HG02884 (cell line): ENCODE measurements around the gene PARD3B.
A peak's percentile ranks its signal among the peaks of the same experiment; 100 is the strongest.

Source experiments
- ATAC-seq: cut with Tn5 transposase; IDR thresholded peaks from one replicate; pipeline ENCODE4 v1.9.1; 2021; ENCODE audit warnings: mild to moderate bottlenecking, moderate library complexity; ENCODE audit not compliant: unreplicated experiment

Gene PARD3B

GRCh38 chr2:205427112-205427511 lies 881.8 kb downstream of the PARD3B start:
- no peak for ATAC-seq

DNA sequence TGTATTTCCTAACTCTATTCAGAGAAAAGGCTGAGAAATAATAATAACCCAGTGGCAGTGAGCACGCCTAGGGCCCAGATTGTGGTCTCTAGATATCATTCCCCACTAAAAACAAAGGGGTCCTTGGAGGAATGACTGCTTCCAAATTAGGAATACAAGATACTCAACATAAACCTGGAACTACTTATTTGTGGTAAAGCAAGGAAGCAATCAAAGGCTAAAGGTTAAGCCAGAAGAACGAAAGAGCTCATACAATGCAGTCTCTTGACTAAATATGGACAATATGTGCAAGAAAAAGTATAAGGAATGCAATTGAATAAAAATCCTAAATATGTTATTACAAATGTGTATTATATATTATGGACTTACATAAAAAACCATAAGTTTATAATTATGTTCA lies 883.5 kb downstream of the PARD3B start:
- no peak for ATAC-seq

- no peak for ATAC-seq
Observed at GRCh38 chr2:205435970-205436369, 890.7 kb downstream of the PARD3B start.

DNA sequence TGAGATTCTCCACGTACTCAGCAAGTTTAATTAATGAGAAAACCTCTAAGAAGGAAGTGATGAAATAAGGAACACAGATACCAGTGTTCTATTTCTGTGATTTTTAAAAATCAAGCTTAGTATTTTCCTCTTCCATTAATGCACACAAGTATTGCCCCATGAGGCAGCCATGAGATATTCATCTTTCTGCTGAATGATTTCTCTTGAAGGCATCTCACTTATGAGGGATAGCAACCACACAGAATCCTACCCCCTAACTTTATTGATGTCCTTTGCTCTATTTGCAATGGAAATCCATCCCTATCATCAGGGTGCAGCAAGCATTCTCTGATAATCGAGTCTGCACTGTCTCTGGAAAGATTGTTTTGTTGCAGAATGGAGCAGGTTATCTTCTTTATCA lies 893.0 kb downstream of the PARD3B start:
- no peak for ATAC-seq

DNA sequence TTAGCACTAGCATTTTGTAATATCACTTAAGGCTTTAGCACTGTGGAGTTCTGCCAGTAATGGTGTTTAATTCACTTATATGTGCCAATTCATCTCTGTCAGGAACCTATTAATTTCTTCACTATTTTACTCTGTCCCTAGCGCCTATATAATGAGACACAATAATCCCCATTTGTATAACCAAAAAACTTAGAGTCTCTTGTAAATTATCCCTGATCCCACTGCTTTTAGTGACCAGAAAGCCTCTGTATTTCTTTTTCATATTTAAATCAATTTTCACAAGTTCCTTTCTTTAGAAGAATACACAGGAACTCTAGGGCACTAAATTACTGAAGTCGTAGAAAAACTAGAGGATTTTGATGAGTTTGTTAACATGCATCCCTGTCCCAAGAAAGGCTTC lies 894.3 kb downstream of the PARD3B start:
- no peak for ATAC-seq

DNA sequence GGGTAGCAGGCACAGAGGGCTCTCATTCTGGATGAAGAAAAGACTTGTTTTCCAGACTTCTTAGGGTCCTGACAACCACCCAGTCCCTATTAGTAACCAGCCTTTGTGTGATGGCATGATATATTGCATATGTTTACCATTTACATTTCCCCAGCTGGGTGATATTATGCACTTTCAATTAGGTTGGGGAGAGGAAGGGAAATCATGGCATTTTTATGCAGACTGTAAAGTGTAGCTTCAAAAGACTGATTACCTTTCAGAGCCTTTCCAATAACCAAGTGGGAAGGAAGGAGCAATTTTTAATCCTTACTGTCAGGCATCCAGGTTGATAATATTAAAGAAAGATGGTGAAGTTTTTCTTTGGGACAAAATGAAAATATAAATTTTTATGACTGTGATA lies 896.2 kb downstream of the PARD3B start:
- no peak for ATAC-seq

GRCh38 chr2:205448189-205448588 lies 902.9 kb downstream of the PARD3B start:
- ATAC-seq, result no peak

DNA sequence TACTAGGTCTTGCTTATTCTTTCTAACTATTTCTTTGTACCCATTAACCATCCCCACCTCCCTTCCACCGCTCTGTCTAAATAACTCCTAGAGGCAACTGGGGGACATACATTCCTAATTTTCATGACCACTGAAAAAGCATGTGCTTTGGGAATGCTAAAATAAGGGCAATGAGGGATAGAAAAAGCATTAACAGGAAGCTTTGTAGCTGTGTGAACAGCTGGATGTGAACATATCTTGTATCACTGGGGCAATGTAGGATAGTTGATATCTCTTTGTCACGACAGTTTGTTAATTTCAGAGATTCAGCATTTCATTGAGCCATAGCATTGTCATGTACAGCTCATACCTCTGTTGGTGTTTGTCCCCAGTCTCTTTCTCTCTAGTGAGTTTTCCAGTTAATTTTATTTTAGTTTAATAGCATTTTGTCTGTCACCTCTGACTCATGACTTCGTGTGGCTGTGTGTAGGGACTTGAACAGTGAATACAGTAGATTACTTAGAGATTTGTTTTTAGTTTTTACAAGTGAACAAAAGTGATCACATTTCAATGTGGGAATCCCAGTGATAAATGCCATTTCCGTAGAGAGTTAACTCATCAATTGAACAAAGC lies 906.7 kb downstream of the PARD3B start:
- no peak for ATAC-seq

DNA sequence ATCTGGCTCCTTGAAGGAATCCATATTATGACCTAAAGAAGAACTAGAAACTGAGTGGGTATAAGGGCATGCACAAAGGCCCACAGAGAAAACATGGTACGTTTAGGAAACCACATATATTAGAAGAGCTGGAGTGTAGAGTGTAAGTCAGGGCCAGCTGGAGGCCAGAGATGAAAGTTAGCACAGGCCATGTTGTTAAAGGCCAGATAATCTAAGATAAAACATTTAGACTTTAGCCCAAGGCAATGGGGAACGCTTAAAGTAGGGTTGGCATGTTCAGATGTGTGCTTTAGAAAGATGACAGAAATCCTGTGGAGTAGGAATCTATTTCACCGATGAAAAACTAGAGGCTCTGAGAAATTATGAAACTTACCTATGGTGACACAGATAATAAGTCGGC lies 907.9 kb downstream of the PARD3B start:
- ATAC-seq, result no peak

- no peak for ATAC-seq
Observed at GRCh38 chr2:205456682-205457081, 911.4 kb downstream of the PARD3B start.

DNA sequence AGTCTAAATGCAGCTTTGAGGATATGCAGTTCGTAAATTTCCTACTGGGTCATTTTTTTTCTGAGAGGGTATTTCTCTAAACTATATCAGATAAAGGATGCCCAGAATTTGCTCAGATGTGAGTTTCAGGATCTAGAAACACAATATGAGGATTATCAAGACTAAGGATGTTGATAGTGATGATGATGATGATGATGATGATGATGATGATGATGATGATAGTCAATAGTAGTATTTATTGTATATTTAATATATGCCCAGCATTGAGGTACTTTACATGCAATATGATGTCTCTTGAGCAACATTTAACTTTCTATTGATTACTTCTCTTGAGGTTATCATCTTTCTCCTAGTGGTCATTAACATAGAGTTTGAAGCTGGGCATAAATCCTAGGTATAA lies 914.9 kb downstream of the PARD3B start:
- ATAC-seq, result no peak

GRCh38 chr2:205461169-205461568 lies 915.9 kb downstream of the PARD3B start:
- no peak for ATAC-seq

DNA sequence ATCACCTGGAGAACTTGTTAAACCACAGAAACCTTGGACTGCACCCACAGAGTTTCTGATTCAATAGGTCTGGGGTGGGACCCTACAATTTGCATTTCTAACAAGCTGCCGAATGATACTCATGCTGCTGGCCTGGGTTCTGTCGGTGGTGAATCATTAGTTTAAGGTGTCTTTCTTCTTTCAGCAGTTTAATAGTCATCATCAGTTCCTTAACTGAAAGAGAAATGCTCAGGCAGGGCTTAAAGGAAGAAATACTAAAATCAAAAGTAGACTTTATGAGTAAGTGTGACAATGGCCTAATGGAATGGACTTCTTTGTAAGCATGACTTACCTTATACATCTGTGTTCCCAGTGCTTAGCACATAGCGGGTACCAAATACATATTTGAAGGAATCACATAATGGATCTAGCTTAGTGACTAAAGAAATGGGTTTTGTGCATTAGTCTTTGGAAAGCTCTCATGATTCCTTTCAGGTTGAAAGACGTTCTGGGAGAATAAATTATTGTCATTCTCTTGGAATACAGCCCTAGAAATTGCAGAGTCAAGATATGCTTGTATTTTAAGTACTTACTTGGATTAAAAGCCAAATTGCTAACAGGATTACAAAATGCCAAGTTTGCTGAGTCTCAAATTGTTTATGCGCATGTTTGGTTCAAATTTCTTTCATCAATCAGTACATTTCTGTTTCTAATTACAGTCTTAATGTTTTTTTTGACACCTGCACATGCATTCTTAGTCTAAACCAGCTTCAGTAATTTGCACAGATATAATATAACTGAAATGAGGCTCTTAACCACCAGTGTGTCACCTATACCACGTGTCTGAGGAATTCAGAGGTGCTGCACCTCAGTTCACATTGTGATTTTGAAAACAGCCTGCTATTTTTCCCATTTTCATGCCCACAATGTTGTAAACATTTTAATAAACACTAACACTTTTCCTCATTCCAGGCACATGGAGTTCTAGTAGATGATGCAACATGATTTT lies 916.7 kb downstream of the PARD3B start:
- peak; percentile 50 for ATAC-seq

DNA sequence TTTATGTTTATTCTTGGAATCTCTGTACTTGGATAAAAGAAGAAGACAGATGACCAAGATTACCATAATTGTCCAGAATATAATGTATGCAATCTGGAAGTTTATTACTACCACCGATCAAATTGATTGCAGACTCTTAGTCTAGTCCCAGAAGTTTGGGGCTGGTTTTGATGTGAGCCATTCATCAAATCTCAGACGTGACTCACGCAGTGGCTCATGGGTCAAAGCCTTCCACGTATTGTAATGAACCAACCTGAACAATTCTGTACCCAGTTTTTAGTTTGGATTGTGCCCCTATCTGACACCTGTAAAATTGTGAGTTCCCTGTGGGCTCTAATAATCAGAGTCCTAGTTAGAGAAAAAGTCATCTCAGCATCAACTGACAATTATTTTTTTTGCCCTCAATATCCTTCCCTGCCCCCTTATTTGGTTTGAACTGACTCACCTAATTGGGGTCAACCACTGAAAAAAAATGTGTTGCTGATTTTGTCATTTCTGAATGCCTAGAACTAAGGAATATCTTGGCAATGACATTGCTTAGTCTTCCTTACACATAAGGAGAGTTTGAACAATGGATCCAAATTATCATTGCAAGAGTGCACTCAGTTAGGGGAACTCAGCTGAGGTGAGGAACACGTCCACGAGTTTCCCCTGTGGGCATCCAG lies 917.5 kb downstream of the PARD3B start:
- no peak for ATAC-seq

- no peak for ATAC-seq
Observed at GRCh38 chr2:205463466-205464025, 918.3 kb downstream of the PARD3B start.

- no peak for ATAC-seq
Observed at GRCh38 chr2:205464681-205465080, 919.4 kb downstream of the PARD3B start.

DNA sequence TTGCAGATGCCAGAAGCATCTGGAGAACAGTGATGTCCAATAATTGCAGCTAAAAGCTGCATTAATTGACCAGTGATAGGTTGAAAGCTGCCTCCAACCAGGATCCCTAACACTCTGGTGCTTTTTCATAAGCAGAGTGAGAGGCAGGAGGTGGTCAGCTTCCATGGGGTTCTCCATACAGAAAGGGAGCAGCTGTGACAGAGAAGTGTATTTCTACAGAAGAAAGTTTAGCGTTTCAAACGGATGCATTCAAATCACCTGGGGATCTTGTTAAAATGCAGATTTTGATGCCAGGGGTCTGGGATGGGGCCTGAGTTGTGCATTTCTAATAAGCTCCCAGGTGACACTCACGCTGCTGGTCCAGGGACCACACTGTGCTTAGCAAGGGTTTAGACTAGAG lies 920.5 kb downstream of the PARD3B start:
- no peak for ATAC-seq

GRCh38 chr2:205471776-205472175 lies 926.5 kb downstream of the PARD3B start:
- ATAC-seq, result no peak

DNA sequence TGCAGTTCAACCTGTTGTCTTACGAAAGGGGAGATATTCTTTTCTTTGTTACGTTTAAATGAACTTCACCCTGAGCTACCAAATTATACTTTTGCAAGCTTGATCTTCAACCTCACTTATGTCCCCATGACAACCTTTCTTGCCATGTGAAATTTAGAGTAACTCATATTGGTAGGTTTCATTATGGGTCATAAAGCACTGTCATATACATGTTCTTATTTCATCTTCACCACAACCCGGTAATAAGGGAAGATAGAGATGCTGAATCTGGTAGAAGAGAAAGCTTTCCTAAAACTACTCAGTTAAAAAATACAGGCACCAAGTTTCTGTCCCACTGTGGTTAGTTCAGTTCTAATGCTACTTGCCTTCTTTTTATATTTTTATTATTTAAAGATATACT lies 928.5 kb downstream of the PARD3B start:
- ATAC-seq, result no peak

- ATAC-seq, result no peak
Observed at GRCh38 chr2:205474741-205475415, 929.6 kb downstream of the PARD3B start.

GRCh38 chr2:205475416-205475768 lies 930.1 kb downstream of the PARD3B start:
- ATAC-seq, result no peak
